Neural progenitor cell (in vitro differentiated cells): ENCODE results near the gene WWOX.

Experiments
- EZH2 ChIP-seq: fragments of 200-600 bp; sonication (generic); IDR thresholded peaks from 2 replicates; pipeline ENCODE4 v1.6.1; 2017; ENCODE audit warnings: antibody characterized with exemption, mild to moderate bottlenecking, moderate library complexity
- EZH2phosphoT487 ChIP-seq: fragments of 200-600 bp; sonication (generic); IDR thresholded peaks from 2 replicates; pipeline ENCODE4 v1.6.1; 2017; ENCODE audit warnings: antibody characterized with exemption
- TF ChIP-seq, protein P1 (sequence below): fragments of 200-600 bp; sonication (generic); IDR thresholded peaks from 2 replicates; pipeline ENCODE4 v1.5.1; 2017; ENCODE audit warnings: antibody characterized with exemption, mild to moderate bottlenecking

DNA sequence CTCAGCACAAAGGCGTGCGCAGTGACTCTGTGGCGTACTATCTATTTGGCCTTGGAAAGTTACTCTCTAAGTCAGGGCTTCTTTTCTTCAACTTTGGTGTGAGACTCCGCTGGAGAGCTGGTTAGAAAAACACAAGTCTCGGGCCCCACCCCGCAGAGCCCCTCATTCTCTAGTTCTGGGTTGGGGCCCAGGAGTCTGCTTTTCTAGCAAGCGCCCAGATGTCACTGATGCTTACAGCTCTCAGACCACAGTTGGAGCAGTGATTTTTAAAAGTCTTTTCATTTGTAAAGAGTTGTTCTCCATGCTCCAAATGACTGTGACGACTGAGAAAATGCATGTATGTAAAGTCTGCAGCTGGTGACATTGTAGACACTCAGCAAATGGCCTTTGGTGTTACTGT is 582.3 kb downstream of the WWOX start:
- TF ChIP-seq EZH2 (no peak), EZH2phosphoT487 (no peak)
- TF ChIP-seq, protein P1, sequence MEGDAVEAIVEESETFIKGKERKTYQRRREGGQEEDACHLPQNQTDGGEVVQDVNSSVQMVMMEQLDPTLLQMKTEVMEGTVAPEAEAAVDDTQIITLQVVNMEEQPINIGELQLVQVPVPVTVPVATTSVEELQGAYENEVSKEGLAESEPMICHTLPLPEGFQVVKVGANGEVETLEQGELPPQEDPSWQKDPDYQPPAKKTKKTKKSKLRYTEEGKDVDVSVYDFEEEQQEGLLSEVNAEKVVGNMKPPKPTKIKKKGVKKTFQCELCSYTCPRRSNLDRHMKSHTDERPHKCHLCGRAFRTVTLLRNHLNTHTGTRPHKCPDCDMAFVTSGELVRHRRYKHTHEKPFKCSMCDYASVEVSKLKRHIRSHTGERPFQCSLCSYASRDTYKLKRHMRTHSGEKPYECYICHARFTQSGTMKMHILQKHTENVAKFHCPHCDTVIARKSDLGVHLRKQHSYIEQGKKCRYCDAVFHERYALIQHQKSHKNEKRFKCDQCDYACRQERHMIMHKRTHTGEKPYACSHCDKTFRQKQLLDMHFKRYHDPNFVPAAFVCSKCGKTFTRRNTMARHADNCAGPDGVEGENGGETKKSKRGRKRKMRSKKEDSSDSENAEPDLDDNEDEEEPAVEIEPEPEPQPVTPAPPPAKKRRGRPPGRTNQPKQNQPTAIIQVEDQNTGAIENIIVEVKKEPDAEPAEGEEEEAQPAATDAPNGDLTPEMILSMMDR = no peak
